ENCODE measurements around the gene DENND6B.

DENND6B gene

DNA sequence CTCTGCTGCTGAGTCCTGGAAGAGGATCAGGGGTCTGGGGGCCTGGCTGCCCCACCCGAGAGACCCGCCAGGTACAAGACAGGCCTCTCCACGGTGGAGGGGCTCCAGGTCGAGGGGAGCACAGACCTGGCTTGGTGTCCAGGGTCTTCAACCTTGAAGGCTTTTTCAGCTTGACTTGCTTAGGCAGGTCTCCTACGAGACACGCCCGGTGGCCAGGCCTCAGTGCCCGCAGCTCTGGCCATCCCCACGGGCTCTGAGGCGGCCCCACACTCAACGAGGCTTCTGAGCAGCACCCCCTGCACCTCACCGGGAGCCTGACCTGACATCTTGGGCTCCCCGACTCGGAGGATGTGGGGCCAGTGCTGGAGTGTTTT lies 12.7 kb downstream of the DENND6B start:
- H3K27ac ChIP-seq = no peak overlapping the region
- TF ChIP-seq CTCF (IDR thresholded peaks at IDR 0.05) = no peak
- DNase-seq (ENCODE audit: low spot score) = no peak
- H3K4me3 ChIP-seq = peak overlapping the region; percentile 40

DNA sequence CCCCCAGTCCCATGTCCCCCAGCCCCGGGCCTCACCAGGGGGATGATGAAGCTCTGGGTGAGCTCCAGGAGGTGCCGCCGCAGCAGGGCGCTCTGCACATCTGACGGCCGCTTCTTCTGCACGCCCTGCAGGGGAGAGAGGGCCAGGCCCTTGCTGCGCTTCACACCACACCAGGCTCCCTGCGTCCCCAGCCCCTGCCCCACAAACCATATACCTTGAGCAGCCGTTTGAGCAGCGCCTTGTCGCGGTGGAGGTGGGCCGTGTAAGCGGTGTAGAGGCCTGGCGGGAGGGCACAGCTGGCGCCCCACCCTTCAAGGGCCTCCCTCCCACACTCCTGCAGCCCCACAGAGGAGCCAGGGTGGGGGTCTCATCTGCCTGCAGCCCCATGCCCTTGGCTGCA lies 13.2 kb downstream of the DENND6B start:
- no peak for DNase-seq (ENCODE audit: low spot score)
- TF ChIP-seq CTCF (IDR thresholded peaks at IDR 0.05) = no peak
- Histone ChIP-seq H3K4me3 (no peak overlapping the region), H3K27ac (no peak overlapping the region)

DNA sequence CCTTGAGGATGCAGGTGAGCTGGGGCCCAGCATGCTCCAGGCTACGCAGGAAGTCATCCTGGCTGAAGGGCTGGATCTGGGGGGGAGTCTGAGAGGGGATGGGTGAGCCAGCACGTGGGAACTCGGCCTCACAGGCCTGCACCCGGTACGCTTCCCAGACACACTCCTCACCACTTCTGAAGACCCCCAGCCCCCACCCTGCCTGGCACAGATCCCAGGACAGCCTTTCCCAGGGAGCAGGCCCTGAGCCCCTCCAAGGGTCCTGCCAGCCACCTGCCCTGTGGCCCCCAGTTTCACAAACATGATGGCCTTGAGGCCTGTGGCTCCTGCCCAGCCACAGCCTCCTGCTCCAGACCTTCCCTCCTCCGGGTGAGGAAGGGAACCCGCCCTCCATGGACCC lies 13.8 kb downstream of the DENND6B start:
- TF ChIP-seq CTCF (IDR thresholded peaks at IDR 0.05) = no peak
- no peak for DNase-seq (ENCODE audit: low spot score)
- Histone ChIP-seq H3K4me3 (no peak overlapping the region), H3K27ac (no peak overlapping the region)

DNA sequence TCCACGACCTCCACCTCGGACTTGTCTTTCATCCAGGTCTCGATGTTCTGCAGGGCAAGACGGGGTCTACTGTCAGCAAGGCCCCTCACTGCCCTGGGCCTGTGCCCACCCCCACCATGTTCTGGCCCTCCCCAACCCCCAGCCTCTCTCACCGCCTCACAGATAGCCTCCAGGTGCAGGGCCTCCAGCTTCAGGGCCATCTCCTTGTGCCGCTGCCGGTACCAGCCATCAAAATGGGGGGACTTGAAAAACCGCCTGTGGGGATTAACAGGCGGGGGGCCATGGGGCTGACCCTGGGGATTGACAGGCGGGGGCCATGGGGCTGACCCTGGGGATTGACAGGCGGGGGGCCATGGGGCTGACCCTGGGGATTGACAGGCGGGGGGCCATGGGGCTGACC lies 14.4 kb downstream of the DENND6B start:
- TF ChIP-seq CTCF (IDR thresholded peaks at IDR 0.05) = no peak
- H3K27ac ChIP-seq = no peak overlapping the region
- H3K4me3 ChIP-seq = no peak overlapping the region
- no peak for DNase-seq (ENCODE audit: low spot score)

- DNase-seq (ENCODE audit: low spot score) = no peak
- Histone ChIP-seq H3K4me3 (no peak overlapping the region), H3K27ac (no peak overlapping the region)
- no peak for TF ChIP-seq CTCF (IDR thresholded peaks at IDR 0.05)
These were observed 15.0 kb downstream of the DENND6B start for GRCh38 chr22:50311606-50312351.

DNA sequence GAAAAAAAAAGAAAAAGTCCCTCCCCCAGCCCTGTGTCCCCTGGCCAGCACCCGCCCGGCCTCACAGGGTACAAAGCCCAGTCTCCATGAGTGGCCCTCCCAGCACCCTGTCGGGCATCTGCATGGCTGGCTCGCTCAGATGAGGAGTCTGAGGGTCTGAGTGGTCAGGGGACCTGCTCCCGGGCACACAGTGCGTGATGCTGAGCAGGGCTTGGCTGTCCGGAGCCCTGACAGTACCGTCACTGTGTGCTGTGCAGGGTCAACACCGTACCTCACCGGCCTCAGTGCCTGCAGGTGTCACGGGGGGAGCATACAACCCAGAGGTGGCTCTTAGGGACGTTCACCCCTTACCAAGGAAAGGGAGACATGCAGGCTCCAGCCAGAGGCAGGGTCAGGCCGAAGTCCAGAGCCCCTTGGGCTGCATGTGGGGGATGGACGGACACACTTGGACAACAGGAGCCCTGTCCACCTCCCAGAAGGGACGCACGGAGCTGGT lies 15.8 kb downstream of the DENND6B start:
- DNase-seq (ENCODE audit: low spot score) = no peak
- TF ChIP-seq CTCF (IDR thresholded peaks at IDR 0.05) = no peak
- H3K4me3 ChIP-seq = no peak overlapping the region
- no peak overlapping the region for H3K27ac ChIP-seq

DNA sequence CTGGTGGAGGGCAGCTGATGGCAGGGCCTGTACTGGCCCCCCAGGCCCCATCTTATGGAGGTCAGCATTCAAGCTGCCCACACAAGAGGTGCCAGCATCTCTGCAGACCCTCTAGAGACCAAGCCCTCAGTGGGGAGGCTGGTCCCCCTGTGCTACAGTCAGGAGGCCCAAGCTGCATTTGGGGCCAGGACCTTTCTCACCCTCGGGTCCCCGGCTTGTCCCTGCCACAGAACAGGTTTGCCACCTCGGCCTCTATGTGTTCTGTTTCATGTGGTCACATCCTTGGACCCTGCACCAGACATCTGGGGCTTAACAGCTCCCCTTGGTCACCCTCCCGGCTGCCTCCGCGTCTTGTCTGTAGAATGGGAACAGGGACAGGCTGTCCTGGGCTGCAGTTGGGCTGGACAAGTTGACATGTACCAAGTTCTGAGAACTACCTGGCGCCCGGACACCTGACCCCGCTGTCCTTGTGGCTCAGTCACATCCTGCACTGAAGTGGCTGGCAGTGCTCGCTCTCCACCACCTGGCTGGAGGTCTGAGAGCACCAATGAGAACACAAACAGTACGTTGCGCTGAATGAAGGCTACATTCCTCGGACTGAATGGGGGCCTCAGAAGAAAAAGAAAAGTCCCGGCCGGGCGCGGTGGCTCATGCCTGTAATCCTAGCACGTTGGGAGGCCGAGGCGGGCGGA lies 16.6 kb downstream of the DENND6B start:
- Histone ChIP-seq H3K4me3 (no peak overlapping the region), H3K27ac (peak overlapping the region in 1 of 2 donors; percentile 98)
- no peak for DNase-seq (ENCODE audit: low spot score)
- no peak for TF ChIP-seq CTCF (IDR thresholded peaks at IDR 0.05)
